Activated CD8-positive, alpha-beta memory T cell treated with anti-CD3 and anti-CD28 coated beads for 1 hour (primary cell): ENCODE measurements around the gene SOX18.
"Not testable (repeated sequence)": the region's sequence is repeated elsewhere in the genome, so short reads cannot be mapped to it uniquely, and the experiment has no call there.

Experiments
- DNase-seq, 2 donors: peaks; one replicate each; pipeline ENCODE4 v3.0.0-alpha.2; 2020; ENCODE audit warnings: low read depth in 1 of 2; ENCODE audit errors: extremely low read depth in 1 of 2

Gene SOX18

DNA sequence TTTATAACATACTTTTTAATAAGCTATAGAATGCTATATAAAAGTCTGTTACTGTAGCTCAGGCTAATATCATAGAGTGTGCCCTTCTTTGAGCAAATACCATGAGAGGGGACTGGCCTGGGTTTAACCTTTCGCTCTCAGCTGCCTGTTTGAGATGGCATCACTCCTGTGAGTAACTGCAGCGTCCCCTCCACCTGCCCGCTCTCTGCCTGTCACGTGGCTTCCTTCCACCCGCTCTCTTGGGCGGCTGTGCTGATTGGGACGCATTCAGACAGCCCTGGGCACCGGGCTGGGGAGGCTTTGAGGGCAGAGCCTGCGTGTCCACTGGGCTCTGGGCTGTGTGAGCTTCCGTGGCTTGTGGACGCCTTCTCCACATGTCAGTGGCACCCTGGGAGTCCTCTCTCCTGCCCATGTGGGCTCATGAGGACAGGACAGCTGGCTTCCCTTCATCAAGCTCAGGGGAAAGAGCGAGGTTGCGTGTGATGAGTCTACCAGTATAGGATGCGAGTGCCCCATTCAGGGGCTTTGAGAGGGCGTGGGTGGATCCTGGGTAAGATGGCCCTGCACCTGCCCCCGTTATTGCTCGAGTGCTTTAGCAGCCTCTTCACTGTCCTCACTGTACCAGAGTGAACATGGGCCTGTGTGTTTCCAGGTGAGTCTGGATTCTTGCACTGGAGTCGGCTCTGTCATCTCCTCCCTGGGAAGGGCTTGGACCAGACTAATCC, 24.2 kb downstream of the SOX18 start:
- DNase-seq = no peak

DNA sequence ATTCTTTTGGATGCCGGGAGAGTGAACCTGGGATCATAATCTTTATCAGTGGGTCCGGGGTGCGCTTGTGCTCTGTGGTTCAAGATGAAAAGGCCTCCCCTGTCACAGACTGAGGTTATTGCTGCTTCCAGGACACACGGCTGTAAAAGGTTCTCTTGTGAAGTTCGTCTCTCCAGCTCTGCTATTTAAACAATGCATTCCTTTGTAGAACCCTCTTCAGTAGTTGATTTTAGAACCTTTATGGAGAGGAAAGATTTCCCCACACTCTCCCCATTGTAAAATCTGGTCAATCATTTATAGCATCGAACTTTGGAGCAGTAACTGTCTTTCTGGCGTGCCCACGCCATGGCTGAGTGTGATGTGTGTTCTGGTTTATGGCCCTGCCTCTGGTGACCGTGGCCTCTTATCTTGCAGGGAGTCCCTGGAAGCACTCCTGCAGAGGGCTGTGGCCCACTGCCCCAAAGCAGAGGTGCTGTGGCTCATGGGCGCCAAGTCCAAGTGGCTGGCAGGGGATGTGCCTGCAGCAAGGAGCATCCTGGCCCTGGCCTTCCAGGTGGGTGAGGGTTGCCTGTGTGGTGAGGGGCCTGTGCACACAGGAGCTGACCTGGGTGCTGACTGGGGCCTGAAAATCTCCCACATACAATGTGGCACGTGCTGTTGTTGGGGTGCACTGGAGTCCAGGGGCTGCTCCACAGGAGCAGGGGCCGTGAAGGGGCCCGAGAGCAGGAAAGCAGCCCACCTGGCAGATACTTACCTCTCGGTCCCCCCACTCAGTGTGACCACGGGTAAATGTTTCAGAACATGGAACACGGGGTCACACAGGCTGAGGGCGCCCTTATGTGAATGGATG, 25.1 kb downstream of the SOX18 start:
- no peak for DNase-seq

DNA sequence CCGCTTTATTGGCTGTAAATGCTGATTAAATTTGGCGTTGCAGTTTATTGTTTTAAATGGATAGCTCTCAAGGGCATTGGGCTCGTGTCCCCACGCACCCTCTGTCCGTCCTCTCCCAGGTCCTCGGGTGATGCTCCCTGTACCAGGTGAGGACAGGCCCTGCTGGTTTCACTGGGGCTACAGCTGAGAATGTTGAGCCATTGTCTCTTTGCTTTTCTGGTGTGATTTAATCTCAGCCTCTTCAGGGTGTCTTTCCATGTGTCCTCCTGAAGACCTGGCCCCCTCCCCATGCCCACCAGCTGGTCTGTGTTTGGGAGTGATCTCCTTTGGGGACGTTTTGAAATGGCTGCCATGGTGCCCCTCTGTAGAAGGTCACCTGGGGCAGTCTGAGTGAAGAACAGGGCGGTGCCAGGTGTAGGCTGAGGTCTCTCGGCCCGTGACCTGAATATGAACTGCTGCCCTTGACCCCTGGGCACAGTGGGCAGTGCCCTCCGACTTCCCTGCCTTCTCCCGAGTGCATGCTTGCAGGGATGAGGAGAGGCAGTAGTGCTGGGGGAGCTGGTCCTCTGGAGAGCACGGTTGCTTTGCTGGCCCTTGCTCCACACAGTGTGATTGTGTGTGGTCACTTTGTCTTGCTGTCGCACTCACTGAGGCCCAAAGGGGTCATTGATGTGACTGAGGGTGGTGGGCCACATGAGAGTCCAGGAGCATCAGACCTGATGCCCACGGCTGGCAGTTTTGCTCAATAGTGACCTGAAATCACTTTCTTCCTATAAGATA, 25.9 kb downstream of the SOX18 start:
- no peak for DNase-seq

DNA sequence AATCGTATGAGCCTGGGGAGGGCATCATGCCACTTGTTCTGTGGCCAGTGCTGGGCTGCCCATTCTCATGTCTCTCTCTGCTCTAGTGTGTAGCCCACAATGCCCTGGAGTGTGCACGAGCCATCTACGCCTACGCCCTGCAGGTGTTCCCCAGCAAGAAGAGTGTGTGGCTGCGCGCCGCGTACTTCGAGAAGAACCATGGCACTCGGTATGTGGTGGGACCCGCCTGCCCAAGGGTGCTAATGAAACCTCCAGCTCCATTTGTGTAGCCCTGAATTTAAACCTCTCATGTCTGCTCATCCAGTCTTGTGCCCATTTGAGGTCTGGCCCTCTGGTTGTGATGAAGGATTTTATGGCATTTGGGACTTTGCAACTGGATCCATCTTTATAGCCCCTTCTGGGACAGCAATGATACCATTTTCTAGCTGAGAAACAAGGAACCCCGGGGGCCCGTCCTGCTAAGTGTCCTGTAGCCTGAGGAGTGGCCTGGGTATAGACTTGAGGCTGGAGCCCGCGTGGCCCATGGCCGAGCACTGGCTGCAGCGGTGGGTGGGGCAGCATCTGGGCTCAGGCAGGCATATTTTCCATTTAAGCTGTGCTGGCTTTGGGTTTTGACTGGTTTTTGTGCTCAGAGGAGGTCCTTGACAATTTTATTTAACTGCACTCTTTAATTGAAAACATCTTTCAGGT, 26.6 kb downstream of the SOX18 start:
- no peak for DNase-seq

- DNase-seq = no peak
Measured at GRCh38 chr20:64021124-64021975, 28.1 kb downstream of the SOX18 start.

- no peak for DNase-seq
Measured at GRCh38 chr20:64015635-64016034, 33.8 kb downstream of the SOX18 start.

DNA sequence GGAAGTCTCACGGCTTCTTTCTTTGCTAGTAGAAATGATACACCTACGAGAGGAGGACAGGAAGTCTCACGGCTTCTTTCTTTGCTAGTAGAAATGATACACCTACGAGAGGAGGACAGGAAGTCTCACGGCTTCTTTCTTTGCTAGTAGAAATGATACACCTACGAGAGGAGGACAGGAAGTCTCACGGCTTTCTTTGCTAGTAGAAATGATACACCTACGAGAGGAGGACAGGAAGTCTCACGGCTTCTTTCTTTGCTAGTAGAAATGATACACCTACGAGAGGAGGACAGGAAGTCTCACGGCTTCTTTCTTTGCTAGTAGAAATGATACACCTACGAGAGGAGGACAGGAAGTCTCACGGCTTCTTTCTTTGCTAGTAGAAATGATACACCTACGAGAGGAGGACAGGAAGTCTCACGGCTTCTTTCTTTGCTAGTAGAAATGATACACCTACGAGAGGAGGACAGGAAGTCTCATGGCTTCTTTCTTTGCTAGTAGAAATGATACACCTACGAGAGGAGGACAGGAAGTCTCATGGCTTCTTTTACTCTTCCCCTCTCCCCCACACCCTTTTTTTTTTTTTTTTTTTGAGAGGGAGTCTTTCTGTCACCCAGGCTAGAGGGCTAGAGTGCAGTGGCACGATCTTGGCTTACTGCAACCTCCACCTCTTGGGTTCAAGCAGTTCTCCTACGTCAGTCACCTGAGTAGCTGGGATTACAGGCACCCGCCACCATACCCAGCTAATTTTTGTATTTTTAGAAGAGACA, 36.9 kb downstream of the SOX18 start:
- not testable (repeated sequence) for DNase-seq

DNA sequence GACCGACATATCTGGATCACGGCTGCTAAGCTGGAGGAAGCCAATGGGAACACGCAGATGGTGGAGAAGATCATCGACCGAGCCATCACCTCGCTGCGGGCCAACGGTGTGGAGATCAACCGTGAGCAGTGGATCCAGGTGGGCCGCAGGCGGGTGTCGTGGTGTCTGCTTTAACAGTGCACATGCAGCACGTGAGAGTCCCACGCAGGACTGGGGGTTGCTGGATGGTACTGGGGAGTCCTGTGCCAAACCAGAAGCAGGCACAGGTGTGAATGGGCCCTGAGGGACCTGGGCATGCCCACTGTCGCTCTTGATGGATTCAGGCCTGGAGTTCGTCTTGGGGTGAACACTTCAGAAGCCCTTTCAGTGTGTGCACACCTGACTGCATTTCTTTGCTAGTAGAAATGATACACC, 38.1 kb downstream of the SOX18 start:
- DNase-seq = no peak

DNA sequence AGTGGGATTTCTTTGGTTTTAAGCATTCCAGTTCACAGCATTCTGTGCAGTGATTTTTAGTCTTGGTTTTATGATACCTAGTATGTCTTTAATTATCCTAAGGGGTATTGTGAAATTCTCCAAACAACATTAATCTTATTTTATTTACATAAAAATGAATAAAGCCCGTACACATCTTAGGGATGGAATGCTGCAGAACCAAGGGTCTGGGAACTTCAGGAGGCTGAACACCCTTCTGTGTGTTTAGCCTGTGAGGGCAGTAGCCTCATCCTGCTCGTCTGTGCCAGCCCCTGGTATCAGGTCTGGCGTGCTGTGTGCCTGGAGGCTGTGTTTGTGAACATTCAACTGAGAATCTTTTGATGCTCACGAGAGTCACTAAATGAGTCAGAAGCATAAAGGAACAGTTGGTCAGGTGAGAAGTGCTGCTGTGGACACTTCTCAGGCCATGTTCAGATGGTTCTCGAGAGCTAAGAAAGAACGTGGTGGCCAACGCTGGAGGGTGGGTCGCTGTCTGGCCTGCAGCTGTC, 38.7 kb downstream of the SOX18 start:
- DNase-seq = no peak

DNA sequence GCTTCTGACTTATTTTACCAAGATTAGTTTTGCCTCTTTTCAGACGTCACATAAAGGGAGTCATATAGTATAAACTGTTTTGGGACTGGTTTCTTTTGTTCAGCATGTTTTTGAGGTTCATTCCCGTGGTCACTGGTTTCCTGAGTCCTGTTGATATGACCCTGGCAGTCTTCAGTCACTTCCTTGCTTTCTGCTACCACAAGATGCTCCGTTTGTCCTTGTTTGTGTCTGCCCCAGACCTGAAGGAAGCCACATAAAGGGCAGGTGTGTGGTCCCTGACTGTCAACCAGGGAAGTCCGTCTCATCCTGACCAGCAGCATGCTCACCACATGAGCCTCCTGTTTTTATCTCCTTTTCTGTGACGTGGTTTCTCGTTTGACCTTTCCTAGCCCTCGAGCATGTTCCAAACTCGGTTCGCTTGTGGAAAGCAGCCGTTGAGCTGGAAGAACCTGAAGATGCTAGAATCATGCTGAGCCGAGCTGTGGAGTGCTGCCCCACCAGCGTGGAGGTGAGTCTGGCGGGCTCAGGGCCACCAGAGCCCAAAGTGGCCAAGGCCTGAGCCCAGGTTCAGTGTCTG, 39.5 kb downstream of the SOX18 start:
- DNase-seq = no peak

GRCh38 chr20:64006902-64007301, 42.5 kb downstream of the SOX18 start:
- no peak for DNase-seq

- no peak for DNase-seq
Measured at GRCh38 chr20:64006490-64006889, 42.9 kb downstream of the SOX18 start.

GRCh38 chr20:64005394-64005793, 44.0 kb downstream of the SOX18 start:
- no peak for DNase-seq

DNA sequence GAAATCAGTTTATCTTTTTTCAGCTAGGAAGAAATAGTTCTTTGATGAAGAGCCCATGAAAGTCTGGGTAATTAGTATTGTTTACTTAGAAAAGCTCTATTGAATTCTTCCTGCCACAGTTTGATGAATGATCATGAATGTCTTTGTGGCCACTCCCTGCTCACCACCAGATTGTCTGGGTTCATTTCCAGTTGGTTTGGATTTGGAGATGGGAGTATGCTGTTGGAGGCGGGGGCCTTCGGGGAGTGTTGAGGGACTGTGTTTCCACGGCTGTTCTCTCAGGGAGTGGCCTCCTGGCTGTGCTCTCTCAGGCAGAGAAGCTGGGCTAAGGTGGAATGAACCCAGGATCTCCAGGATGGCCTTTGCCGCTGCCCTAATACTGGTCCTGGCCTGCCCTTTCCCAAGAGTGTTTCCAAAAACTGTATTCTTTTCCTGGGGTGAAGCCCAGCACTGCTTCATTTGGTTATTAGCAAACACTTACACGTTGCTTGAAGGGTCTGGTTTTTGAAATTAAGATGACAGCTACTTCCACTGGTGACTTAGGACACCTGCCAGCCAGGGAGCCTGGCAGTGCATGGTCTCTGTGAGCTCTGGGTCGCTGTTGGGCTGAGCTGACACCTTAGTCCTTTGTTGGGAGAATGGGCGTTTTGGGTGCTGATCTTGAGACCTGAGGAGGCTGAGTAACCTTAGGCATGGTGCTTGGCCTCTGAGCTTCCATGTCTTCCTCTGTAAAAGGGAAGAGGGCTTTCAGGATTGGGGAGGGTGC, 45.3 kb downstream of the SOX18 start:
- DNase-seq = no peak

DNA sequence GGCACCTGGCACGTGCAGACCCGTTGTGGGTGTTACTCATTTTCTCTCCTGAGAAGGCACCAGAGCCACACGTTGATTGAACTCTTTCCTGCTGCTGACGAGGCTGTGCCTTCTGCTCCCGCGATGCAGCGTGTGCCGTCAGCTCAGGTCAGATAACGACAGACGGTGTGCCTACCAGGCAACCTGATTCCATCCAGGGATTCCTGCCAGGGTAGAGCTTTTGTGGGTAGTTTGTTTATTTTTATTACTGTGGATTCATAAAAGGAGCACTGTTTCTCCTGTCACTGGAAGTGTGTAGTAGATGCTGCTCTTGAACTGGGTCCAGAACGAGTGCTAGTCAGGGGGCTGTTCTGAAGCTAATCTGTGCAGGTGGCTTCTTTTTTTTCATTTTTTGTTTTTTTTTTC, 47.8 kb downstream of the SOX18 start:
- DNase-seq = no peak

GRCh38 chr20:64000906-64001305, 48.5 kb downstream of the SOX18 start:
- DNase-seq = no peak
